Sigmoid colon (tissue), 4 donors: Measurements from ENCODE around the gene DHTKD1.

Source experiments
- EP300 ChIP-seq, 4 donors: sonication (generic); formaldehyde crosslinking; IDR thresholded peaks; one replicate each; pipeline ENCODE4 v1.6.1; 2017; ENCODE audit warnings: antibody characterized with exemption in 4 of 4
- POLR2A ChIP-seq, 2 donors: fragments of 450-650 bp; IDR thresholded peaks; one replicate each; pipeline ENCODE4 v1.6.1; 2016; ENCODE audit warnings: antibody characterized with exemption in 2 of 2, mild to moderate bottlenecking in 2 of 2, moderate library complexity in 2 of 2
- POLR2AphosphoS5 ChIP-seq, 4 donors: sonication (generic); formaldehyde crosslinking; IDR thresholded peaks; one replicate each; pipeline ENCODE4 v1.6.1; 2017; ENCODE audit warnings: antibody characterized with exemption in 4 of 4
- TF ChIP-seq, protein P1 (sequence below), 4 experiments: fragments of 450-650 bp in 3 of 4; fragments of 200-600 bp in 1 of 4; IDR thresholded peaks; one replicate each; pipeline ENCODE4 v1.5.1; 2016 to 2019; ENCODE audit warnings: antibody characterized with exemption in 4 of 4, mild to moderate bottlenecking in 3 of 4, moderate library complexity in 2 of 4

DNA sequence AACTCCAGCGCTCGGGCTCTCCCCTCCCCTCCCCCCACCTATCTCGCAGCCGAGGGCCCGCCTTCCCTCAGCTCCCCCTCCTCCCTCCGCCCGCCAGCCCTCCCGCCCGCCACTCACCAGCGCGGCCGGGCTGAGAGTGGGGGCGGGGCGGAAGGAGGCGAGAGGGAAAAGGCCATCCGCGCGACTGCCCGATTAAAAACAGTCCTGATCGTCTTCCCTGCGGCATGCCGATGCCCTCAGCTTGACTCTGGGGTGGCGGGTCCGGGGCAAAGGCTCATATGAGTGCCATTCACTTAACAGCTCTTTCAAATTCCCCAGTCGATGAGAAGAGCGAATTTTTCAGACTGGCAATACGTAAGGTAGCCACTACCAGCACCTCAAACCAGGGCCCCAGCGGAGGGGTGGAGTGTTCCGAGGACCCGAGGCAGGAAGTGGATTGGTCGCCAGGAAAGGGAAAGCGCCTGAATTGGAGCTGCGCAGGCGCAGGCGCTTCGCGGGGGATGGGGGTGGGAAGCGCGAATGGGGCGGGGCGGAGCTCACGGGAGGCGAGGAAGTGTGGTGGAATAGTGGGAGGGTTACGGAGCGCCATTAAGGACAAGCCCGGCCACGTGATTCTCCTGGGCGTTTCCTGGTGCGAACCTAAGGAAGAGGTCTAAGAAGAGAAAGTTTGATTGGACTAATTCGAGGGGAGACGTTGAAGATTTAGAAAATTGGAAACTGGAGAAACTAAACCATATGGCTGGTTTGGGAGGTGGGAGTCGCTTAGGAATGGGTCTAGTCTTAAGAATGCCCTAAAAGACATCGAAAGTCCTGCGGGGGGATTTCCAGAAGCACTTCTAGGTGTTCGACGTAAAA, 25.7 kb upstream of the DHTKD1 start, which contains the start of gene UPF2:
- TF ChIP-seq, protein P1, sequence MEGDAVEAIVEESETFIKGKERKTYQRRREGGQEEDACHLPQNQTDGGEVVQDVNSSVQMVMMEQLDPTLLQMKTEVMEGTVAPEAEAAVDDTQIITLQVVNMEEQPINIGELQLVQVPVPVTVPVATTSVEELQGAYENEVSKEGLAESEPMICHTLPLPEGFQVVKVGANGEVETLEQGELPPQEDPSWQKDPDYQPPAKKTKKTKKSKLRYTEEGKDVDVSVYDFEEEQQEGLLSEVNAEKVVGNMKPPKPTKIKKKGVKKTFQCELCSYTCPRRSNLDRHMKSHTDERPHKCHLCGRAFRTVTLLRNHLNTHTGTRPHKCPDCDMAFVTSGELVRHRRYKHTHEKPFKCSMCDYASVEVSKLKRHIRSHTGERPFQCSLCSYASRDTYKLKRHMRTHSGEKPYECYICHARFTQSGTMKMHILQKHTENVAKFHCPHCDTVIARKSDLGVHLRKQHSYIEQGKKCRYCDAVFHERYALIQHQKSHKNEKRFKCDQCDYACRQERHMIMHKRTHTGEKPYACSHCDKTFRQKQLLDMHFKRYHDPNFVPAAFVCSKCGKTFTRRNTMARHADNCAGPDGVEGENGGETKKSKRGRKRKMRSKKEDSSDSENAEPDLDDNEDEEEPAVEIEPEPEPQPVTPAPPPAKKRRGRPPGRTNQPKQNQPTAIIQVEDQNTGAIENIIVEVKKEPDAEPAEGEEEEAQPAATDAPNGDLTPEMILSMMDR (IDR thresholded peaks at IDR 0.05), result no peak
- TF ChIP-seq POLR2A (IDR thresholded peaks at IDR 0.05) (no peak), POLR2AphosphoS5 (IDR thresholded peaks at IDR 0.05) (peak in 3 of 4 donors; percentile 43 to 76 (median 48)), EP300 (IDR thresholded peaks at IDR 0.05) (peak in 2 of 4 donors; percentile 26 to 30)
